Epithelial cell of esophagus (primary cell): ENCODE results near the gene EPHA2.

Experiments
- DNase-seq: peaks from one replicate; pipeline ENCODE4 v3.0.0; 2010; ENCODE audit warnings: low read depth
- H3K4me3 ChIP-seq: 2 replicates; pipeline ENCODE4 v1.5.1; 2011; ENCODE audit warnings: mild to moderate bottlenecking, low read length, control low read depth
- TF ChIP-seq, protein P1 (sequence below): IDR thresholded peaks from 2 replicates; pipeline ENCODE4 v1.5.1; 2011; ENCODE audit warnings: low read depth, mild to moderate bottlenecking, low read length, control low read depth, inconsistent platforms; ENCODE audit not compliant: insufficient read depth; ENCODE audit errors: missing control alignments

The EPHA2 gene

DNA sequence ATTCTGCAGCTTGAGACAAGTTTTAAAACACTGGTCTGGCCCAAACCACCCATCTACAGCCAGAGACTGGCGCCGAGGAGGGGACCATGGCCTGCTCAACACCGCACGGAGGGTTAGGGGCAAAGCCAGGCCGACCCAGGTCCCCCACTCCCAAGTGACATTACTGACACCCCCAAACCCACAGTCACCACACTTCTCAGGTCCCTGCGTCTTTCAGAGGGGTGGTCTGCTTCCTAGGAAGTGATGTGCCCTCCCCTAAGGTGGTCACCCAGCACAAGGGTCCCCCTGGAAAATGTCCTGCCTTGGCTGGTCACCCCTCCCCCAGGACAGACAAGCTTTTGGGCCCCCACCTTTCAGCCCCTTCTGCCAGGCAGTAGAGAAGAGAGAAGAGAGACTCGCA is 20.8 kb upstream of the EPHA2 start:
- H3K4me3 ChIP-seq: no peak overlapping the region
- DNase-seq: no peak
- TF ChIP-seq, protein P1, sequence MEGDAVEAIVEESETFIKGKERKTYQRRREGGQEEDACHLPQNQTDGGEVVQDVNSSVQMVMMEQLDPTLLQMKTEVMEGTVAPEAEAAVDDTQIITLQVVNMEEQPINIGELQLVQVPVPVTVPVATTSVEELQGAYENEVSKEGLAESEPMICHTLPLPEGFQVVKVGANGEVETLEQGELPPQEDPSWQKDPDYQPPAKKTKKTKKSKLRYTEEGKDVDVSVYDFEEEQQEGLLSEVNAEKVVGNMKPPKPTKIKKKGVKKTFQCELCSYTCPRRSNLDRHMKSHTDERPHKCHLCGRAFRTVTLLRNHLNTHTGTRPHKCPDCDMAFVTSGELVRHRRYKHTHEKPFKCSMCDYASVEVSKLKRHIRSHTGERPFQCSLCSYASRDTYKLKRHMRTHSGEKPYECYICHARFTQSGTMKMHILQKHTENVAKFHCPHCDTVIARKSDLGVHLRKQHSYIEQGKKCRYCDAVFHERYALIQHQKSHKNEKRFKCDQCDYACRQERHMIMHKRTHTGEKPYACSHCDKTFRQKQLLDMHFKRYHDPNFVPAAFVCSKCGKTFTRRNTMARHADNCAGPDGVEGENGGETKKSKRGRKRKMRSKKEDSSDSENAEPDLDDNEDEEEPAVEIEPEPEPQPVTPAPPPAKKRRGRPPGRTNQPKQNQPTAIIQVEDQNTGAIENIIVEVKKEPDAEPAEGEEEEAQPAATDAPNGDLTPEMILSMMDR: no peak

DNA sequence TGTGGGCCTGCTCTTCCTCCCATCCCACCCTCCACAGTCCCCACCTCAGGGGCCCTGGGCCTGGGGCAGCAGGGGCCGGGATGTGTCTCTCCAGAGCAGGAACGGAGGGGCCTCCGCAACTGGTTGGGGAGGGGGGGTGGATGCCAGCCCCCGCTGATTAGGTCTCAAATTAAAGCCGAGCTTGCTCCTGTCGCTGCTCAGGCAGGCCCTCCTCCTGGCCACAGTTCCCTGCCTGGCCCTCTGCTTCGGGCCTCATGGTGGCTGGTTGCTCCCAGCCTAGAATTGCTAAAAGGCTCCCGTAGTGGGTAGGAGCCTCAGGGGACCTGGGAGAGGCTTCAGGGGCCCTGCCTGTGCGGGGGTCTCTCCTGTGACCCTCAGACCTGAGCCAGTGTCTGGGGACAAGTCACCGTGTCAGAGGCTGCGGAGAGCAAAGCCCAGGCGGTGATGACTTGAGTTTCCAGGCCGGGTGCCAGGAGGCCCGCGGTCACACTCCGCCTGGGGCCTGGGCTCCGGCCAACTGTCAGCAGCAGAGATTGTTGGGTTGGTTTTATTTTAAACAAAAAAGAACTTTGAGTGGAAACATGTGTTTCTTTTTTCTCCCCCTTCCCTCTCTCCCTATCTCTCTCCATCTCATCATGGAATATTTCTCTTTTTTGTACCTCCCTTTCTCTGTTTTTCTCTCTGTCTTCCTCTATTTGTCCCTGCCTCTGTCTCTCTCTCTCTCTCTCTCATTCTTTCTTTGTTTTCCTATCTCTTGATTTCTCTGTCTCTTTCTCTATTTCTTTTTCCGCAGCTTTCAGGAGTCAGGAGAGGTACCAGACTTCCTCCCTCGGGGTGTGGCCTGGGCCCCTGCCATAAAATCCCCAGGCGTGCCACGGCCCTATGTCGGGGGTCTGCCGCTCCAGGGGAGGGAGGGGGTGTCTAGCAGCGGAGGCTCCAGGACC is 20.0 kb upstream of the EPHA2 start:
- H3K4me3 ChIP-seq: no peak overlapping the region
- TF ChIP-seq, protein P1: no peak
- peak; percentile 69 for DNase-seq

DNA sequence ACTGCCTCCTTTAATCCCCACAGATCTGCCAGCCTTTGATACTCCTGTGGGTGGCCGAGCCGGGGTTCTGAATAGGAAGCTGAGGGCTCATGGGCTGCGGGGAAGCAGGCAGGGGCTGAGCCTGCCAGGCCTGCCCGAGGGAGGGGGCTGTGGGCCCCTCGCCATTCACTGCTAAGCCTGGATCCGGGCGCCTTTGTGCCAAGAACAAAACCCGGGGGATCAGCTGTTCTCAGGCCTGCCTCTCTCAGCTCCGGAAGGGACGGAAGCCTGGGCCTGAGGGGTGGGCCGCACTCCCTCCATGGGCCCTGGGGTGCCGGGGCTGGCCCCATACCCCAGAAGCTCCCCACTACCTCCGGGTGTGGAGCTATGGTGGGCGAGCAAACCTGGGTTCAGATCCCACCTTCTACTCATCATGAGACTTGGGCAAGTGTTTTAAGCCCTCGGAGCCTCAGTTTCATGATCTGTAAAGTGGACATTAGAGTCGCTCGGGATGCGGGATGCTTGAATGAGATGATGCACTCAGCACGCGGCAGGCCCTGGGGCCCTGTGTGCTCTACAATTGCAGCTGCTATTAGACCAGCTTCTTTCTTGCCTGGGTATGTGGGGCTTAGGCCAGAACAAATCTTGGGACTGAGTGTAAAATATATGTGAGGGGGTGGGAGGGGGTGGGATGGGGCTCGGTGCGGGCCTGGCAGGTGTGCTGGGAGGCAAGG is 19.2 kb upstream of the EPHA2 start:
- no peak for DNase-seq
- H3K4me3 ChIP-seq: no peak overlapping the region
- TF ChIP-seq, protein P1: no peak

DNA sequence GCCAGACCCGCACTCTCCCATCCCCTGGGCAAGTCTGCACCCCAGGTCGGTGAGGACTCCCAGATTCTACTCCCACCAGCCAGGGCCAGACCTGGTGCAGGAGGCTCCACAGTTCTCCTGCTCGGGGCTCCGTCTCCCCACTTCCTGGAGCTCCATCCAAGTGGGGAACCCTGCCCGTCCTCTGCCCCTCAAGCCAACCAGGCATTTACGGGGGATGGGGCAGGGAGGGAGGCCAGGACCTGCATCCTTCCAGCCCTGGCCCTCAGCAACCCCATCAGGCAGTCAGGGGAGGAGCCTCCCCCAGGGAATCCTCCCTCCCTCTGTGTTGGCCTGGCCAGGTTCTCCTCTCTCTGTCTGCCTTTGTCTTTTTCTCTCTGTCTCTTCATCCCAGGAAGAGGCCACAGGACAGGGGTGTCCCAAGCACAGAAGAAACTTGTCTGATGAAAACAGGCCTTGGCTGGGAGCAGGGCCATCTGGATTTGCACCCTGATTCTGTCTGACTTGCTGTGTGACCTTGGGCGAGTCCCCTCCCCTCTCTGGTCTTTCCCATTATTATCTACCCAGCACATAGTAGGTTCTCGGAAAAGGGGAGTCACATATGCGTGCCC is 18.5 kb upstream of the EPHA2 start:
- TF ChIP-seq, protein P1: no peak
- DNase-seq: no peak
- no peak overlapping the region for H3K4me3 ChIP-seq

DNA sequence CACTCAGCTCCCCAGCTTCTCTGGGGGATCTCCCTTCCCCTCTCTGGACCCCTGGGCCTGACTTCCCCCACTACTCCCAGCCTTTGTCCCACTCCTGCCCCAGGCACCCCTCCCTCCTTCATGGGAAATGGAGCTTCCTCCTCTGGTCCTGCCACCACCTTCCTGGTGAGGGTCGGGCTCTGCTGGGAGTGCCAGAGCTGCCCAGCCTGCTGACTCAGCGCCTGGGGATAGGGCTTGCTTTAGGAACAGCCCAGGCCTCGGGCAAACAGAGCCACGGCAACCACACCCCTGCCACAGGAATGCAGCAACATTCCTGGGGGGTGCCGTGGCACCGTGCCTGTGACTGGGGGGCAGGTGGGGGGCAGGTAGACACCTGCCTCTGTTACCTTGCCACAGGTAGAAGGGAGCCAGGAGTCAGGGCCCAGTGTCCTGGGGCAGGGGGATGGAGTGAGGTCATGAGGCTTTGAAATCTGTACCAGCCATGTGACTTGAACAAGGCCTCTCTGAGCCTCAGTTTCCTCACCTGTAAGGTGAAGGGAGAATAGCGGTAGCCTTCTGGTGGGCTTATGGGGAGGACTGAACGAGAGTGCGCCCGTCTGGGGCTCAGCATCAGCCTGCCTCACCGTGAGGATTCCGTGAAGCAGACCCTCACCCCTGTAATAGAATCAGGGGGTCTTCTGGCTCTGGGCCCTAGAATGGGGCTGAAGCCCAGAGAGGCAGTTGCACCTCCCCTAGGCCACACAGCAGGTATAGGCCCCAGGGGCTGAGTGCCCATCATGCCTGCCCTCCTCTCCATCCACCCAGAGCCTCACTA is 17.8 kb upstream of the EPHA2 start:
- peak; percentile 99 for DNase-seq
- TF ChIP-seq, protein P1: no peak
- H3K4me3 ChIP-seq: no peak overlapping the region

DNA sequence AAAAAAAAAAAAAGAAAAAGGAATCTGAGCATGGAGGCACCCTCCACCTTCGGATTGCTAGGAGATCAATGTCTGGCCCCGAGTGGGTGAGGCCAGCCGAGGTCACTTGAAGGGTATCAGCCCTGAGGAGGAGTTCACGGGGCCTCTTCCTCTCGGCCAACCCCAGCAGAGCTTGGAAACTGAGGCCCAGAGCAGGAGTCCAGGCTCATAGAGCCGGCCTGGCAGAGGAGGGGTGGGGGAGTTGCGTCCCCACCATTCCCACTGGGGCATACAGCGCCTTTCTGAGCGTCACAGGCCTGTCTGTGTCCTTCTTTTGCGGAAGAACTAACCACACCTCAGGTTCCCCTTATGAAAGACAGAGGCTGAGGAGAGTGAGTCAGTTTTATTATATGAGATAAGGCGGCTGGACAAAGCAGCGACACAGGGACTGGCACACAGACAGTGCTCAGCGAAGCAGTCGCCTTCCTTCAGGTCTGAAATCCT is 17.1 kb upstream of the EPHA2 start:
- TF ChIP-seq, protein P1: no peak
- H3K4me3 ChIP-seq: no peak overlapping the region
- peak; percentile 82 for DNase-seq
